GM21737 (cell line): Measurements from ENCODE around the gene NRXN3.

Experiments
- ATAC-seq: cut with Tn5 transposase; IDR thresholded peaks from one replicate; pipeline ENCODE4 v1.9.1; 2021; ENCODE audit warnings: mild to moderate bottlenecking, moderate library complexity; ENCODE audit not compliant: unreplicated experiment

NRXN3 gene

DNA sequence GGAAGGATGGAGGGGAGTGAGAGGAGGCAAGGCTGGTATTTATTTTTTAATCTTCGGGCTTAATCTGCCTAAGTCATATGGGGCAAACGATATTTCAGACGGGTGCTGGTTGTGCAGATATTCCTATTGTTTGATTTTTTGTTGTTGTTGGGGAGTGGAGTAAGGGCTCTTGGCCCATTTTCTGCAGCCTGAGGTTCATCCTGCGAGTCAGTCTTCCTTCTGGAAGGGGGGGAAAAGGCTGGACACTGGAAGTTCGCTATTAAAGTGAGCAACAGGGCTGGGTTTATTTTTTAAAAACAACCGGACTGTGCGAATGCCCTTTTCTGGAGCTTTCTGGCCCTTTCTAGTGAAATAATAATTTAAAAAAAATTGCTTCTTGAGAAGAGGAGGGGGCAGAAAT is 2.3 kb downstream of the NRXN3 start:
- ATAC-seq: no peak

DNA sequence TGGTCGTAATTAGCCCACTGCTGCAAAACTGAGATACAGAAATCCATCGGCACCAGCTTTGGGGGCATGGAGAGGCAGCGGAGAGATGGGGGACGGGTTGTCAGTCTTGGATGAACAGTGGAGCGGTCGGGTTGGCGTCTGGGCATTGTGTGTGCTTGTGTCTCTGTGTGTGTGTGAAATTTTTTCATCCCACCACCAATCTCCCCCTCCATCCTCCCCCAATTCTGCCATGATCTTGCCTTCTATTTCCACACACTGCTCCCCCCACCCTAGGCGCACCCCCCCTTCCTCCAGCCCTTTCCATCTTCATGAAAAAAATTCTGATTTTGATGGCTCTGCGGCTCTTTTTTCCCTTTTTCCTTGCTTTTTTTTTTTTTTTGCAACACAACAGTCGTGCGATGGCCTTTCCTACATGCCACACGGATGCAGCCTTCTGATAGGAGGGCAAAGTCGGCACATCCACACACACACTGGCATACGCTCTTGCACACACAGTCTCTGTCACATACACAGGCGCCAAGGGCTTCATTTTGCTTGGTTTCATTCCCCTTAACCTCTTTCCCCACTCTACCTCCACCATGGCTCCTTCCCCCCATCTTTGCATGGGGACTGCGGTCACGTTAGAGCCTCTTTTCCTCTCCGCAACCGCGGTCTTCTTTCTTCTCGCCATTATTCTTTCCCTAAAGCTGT is 3.3 kb downstream of the NRXN3 start:
- ATAC-seq: no peak

GRCh38 chr14:78175412-78175811 is 5.2 kb downstream of the NRXN3 start:
- ATAC-seq: no peak

DNA sequence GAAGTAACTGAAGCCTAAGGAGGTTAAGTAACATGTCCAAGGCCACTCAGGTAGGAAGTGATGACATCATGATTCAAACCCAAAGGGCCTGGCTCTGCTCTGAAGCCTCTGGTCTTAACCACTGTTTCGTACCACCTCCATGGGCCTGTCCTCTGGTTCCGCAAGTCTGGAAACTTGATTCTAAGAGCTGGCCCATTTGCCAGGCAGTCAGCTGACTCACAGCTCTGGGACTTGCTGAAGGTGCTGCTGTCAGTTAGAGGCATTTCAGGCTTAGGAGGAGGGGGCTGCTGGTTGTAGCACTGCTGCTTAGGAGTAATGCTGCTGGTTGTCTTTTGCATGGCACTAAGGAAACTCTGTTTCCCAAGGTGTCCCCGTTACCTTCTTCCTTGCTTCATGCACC is 7.9 kb downstream of the NRXN3 start:
- ATAC-seq: no peak

GRCh38 chr14:78178971-78179370 is 8.8 kb downstream of the NRXN3 start:
- no peak for ATAC-seq

DNA sequence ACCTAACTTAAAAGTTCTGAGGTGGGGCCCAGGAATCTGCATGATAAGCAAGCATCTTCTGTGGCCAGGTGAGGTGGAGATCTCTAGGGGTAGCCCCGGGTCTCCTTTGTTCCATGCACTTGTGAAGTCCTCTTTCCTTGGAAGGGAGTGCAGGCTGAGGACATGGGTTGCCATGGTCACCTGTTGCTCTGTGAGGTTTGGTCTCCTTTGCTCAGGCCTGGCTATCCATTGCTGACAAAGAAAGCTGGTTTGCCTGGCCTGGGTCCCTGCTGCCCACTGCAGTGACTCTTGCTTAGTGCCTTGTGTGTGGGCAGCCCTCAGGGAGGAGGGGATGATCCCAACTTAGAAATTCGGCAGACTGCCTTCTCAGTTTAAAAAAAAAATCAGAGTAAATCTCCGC is 11.1 kb downstream of the NRXN3 start:
- no peak for ATAC-seq

DNA sequence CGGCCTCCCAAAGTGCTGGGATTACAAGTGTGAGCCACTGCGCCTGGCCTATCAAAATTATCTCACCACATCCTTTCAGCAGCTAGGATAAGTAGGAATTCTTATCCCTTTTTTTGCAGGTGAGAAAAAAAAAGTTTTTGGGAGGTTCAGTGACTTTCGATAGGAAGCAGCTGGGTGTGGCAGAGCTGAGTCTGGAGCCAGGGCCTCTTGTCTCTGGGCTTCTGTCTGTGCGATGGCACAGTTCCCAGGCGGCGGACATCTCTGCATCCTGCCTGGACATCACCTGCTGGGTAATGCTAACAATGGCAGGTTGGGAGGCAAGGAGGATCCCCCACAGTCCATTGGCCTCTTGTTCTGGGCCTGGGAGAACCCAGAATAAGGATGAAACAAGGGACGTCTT is 12.5 kb downstream of the NRXN3 start:
- no peak for ATAC-seq

- no peak for ATAC-seq
These were observed 14.0 kb downstream of the NRXN3 start for GRCh38 chr14:78184157-78184556.

DNA sequence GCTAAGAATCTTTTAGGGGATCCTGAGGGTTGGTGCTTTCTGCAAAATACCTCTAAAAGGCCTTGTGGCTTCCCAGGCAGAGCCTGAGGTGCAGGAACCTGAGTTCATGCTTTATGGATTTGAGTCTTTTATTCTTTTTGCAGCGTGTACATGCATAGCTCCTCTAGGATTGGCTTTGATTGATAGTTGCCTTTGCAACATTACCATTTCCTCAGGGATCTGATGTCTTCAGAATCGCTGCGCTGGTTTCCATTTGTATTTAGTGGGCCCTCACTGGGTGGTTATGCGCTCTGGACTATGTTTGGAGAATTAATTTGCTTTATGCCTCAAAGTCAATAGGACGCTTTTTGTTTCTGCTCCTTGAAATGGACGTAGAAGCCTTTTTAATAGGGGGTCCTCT is 16.1 kb downstream of the NRXN3 start:
- no peak for ATAC-seq

- ATAC-seq: no peak
These were observed 18.7 kb downstream of the NRXN3 start for GRCh38 chr14:78188882-78189281.

GRCh38 chr14:78195431-78195830 is 25.3 kb downstream of the NRXN3 start:
- ATAC-seq: no peak

GRCh38 chr14:78196323-78196722 is 26.1 kb downstream of the NRXN3 start:
- no peak for ATAC-seq

GRCh38 chr14:78197051-78197450 is 26.9 kb downstream of the NRXN3 start:
- ATAC-seq: no peak

GRCh38 chr14:78202163-78202562 is 32.0 kb downstream of the NRXN3 start:
- ATAC-seq: no peak

DNA sequence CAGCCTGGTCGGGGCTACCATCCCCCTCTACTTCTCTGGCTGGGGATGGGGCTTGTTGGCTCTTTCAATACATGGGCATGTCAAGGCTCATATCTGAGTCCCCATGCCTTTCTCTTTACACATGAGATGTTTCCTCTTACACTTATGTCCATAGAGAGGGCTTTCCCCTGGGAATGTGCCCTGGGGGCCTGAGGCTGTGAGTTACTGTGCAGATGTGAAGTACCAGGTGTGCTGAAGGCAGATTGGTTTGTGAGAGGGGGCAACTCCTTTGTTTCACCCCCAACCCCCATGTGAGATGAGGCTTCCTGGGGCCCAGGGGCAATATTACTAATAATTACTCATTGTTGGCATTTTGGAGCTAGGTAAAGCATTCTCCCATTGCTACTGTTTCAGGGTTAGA is 32.8 kb downstream of the NRXN3 start:
- ATAC-seq: no peak

DNA sequence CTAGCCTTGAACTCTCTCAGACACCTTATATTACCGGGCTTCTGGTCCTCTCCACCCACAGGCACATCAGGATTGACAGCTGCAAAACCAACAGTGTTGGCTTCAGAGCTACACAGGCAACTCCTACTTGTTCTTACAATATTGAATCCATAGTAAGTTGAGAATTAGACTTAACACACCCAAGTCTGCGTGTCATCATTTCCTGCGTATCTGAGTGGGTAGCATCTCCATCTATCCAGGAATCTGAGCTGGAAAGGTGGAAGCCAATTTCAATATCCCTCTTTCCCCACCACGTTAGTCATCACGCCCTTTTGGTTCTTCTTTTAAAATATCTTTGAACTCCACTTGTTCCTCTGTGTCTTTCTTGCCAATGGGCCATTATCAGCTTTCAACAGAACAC is 37.2 kb downstream of the NRXN3 start:
- ATAC-seq: no peak

DNA sequence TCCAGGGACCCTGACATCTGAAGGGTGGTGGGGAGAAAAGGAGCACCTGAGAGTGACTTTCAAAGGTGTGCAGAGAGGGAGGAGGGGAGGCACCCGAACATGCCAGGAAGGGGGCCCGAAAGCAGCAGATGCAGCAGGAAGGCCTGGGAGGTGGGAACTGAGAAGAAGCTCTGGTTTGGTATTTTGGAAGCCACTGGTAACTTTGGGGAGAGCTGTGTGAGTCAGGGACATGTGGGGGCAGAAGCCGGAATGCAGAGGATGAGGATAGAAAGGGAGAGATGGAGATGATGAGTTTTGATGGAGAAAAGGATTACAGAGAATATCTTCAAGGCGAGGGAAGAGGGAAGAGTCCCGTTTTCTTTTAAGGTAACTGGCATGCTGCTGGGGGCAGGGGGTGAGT is 50.1 kb downstream of the NRXN3 start:
- ATAC-seq: no peak

GRCh38 chr14:78222746-78223145 is 52.6 kb downstream of the NRXN3 start:
- ATAC-seq: no peak

GRCh38 chr14:78227248-78228077 is 57.3 kb downstream of the NRXN3 start:
- ATAC-seq: no peak

- ATAC-seq: no peak
These were observed 58.6 kb downstream of the NRXN3 start for GRCh38 chr14:78228702-78229327.

DNA sequence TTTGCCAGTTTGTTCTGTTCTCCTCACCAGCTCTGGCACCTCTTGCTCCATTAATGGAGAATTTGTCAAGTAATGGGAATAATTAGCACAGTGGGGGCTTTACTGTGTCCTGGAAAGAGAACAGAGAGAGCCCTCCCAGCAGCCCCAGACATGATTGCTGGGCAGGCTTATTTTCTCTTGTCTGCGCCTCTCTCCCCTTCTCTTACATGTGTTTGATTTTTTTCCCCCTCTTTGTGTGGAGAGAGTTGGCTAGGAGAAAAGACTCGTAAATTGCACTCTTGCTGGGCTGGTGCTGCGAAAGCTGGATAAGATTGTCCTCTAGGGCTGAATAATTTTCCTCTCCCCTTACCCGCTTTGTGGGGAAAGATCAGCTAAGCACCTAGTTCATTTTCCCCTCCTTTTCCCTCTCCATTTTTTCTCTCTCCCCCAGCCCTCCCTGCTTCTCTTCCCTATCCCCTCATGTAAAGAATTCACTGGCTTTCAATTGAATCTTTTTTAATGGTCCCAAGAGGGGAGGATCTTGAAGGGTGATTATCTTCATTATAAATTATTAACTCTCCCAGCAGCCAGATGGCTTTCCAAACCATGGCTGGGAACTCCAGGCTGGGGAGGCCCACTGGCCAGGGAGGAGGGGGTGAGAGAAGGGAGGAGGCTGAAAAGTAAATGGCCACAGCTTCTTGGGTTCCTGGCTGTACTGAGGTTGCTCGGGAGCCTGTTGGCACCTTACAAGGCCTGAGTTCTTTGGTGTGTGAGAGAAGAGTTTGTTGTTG is 62.2 kb downstream of the NRXN3 start:
- no peak for ATAC-seq
